Measurements from ENCODE around the gene NUDT5. TPM values are rescaled to one million over a fixed set of nuclear protein-coding genes. Genes with fewer than 3 reads are reported as not detected.
A peak's percentile ranks its signal among the peaks of the same experiment; 100 is the strongest.

The NUDT5 gene
- polyA plus RNA-seq = 98.9 to 125 TPM (median 100 TPM) in 3 replicates
- polyA plus RNA-seq (2011; ENCODE audit: low read depth) = 67.5 TPM
- polyA plus RNA-seq (2011; cell fraction: cytosol; rRNA removed) = 86.9 and 113 TPM in 2 replicates
- polyA plus RNA-seq (2011; cell fraction: nucleus; rRNA removed) = 83.7 and 101 TPM in 2 replicates
- polyA plus RNA-seq (2012; ENCODE audit: low replicate concordance) = 65.6 and 95.9 TPM in 2 replicates
- polyA minus RNA-seq = 31.8 to 76.7 TPM (median 61.6 TPM) in 3 replicates
- polyA minus RNA-seq (2011; cell fraction: cytosol; rRNA and poly(A)+ RNA removed) = 33.0 TPM
- 20.2 and 24.0 TPM in 2 replicates for polyA minus RNA-seq (2011; cell fraction: nucleus; rRNA and poly(A)+ RNA removed)

GRCh38 chr10:12195603-12196506 is at the start of gene NUDT5, which contains the start of gene CDC123:
Gene NUDT5, minus strand, starts transcription at chr10:12195891. Its CDS starts 9,600 bp downstream, at chr10:12186291.
Gene CDC123, plus strand, starts transcription at chr10:12196188. Its CDS starts 58 bp downstream, at chr10:12196246.
- Histone ChIP-seq H3K9ac (ENCODE audit: control insufficient read depth, extremely low read depth, insufficient read depth, low read length) (peak within 1 kb of the TSS; percentile 96), H3K4me1 (ENCODE audit: control insufficient read depth, extremely low read depth, insufficient read depth, low read length) (peaks cover 17% of the 10 kb centered on the region), H3K9me3 (ENCODE audit: control insufficient read depth, low read depth, low read length) (no peaks in the 10 kb centered on the region), H3K27ac (ENCODE audit: control insufficient read depth, insufficient read depth, low read length) (peak within 1 kb of the TSS; percentile 97), H3K4me2 (ENCODE audit: control insufficient read depth, extremely low read depth, insufficient read depth, low read depth, low read length) (peak within 1 kb of the TSS; percentile 87), H2AFZ (ENCODE audit: control insufficient read depth, low read length) (peak within 1 kb of the TSS; percentile 96), H3K79me2 (ENCODE audit: control insufficient read depth, insufficient read depth, low read length) (peaks cover 94% of the 10 kb centered on the region), H4K20me1 (ENCODE audit: control insufficient read depth, extremely low read depth, insufficient read depth, low read length) (no peaks in the 10 kb centered on the region), H3K36me3 (ENCODE audit: control insufficient read depth in 2 of 2, extremely low read depth in 1 of 2, insufficient read depth in 2 of 2, low read length in 2 of 2) (peaks cover 7 to 17% of the 10 kb centered on the region in 2 experiments), H3K4me3 (ENCODE audit: control insufficient read depth in 2 of 3, extremely low read depth in 1 of 3, insufficient read depth in 2 of 3, low read depth in 1 of 3, low read length in 3 of 3) (peak within 1 kb of the TSS; percentile 71 to 100 (median 89)), H3K9me1 (ENCODE audit: control insufficient read depth, extremely low read depth, insufficient read depth, low read length) (no peaks in the 10 kb centered on the region), H3K27me3 (ENCODE audit: control insufficient read depth, extremely low read depth, insufficient read depth, low read length) (no peaks in the 10 kb centered on the region)
- dilution Hi-C loops (cut with MboI; ENCODE audit: extremely low pct_ligation_motif_present, low sequenced_read_pairs) = no loop called here
- no peak for TF ChIP-seq EZH2 (IDR thresholded peaks at IDR 0.05; ENCODE audit: low read length)
- TF ChIP-seq CTCF (optimal IDR thresholded peaks at IDR 0.05 in 1 of 3, IDR thresholded peaks at IDR 0.05 in 1 of 3, conservative IDR thresholded peaks at IDR 0.05 in 1 of 3; ENCODE audit: extremely low read depth in 1 of 3, insufficient read depth in 2 of 3, low read length in 3 of 3) = peak in 1 of 3 experiments; percentile 12
- no peak for DNase-seq (ENCODE audit: low read depth, low spot score)
- peak; percentile 32 for FAIRE-seq

DNA sequence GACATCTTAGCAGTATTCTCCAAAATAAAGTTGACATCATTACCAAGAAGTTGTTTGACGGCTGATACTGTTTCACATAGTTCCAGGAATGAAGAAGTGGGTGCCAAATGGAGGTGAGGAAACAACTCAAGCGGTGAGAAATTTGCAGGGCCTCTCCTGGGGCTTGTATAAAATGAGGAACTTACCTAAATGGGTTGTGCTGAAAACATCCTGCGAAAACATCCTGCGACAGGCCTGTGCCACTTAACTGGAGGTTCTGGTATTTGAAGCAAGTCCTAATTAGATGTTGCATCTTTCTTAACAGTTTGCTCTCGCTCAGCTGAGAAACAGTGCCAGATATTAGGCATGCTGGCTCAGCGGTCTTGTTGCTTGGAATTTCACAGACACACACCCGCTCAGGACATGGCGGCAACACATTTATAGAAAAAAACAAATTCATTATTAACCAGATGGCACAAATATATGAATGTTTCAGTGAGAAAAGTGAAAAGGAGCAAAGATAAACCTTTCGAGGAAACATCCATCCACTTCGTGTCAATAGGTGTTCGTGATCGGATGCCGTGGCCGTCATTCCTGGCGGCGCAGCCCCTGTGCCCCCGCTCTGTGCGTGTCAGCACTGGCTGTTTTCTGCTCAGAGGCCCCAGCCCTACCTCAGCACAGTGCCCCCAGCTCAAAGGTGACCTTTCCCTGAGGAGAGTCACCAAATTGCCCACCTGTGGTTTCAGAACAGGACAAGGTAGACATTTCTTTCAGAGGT is 48.4 kb upstream of the NUDT5 start:
- no peak overlapping the region for H2AFZ ChIP-seq (ENCODE audit: control insufficient read depth, low read length)
- TF ChIP-seq EZH2 (IDR thresholded peaks at IDR 0.05; ENCODE audit: low read length) = no peak
- TF ChIP-seq CTCF (optimal IDR thresholded peaks at IDR 0.05 in 1 of 3, IDR thresholded peaks at IDR 0.05 in 1 of 3, conservative IDR thresholded peaks at IDR 0.05 in 1 of 3; ENCODE audit: extremely low read depth in 1 of 3, insufficient read depth in 2 of 3, low read length in 3 of 3) = no peak
- no peaks in the 10 kb centered on the region for H4K20me1 ChIP-seq (ENCODE audit: control insufficient read depth, extremely low read depth, insufficient read depth, low read length)
- no peak overlapping the region for H3K4me2 ChIP-seq (ENCODE audit: control insufficient read depth, extremely low read depth, insufficient read depth, low read depth, low read length)
- no peak for FAIRE-seq
- H3K4me3 ChIP-seq (ENCODE audit: control insufficient read depth in 2 of 3, extremely low read depth in 1 of 3, insufficient read depth in 2 of 3, low read depth in 1 of 3, low read length in 3 of 3) = no peak overlapping the region
- peaks cover 14% of the 10 kb centered on the region for H3K4me1 ChIP-seq (ENCODE audit: control insufficient read depth, extremely low read depth, insufficient read depth, low read length)
- no peaks in the 10 kb centered on the region for H3K27me3 ChIP-seq (ENCODE audit: control insufficient read depth, extremely low read depth, insufficient read depth, low read length)
- peaks cover 3% of the 10 kb centered on the region for H3K79me2 ChIP-seq (ENCODE audit: control insufficient read depth, insufficient read depth, low read length)
- no peak overlapping the region for H3K27ac ChIP-seq (ENCODE audit: control insufficient read depth, insufficient read depth, low read length)
- DNase-seq (ENCODE audit: low read depth, low spot score) = no peak
- H3K9me1 ChIP-seq (ENCODE audit: control insufficient read depth, extremely low read depth, insufficient read depth, low read length) = no peaks in the 10 kb centered on the region
- no peak overlapping the region for H3K9ac ChIP-seq (ENCODE audit: control insufficient read depth, extremely low read depth, insufficient read depth, low read length)
- peaks cover 12 to 17% of the 10 kb centered on the region in 2 experiments for H3K36me3 ChIP-seq (ENCODE audit: control insufficient read depth in 2 of 2, extremely low read depth in 1 of 2, insufficient read depth in 2 of 2, low read length in 2 of 2)
- H3K9me3 ChIP-seq (ENCODE audit: control insufficient read depth, low read depth, low read length) = no peaks in the 10 kb centered on the region
- dilution Hi-C loops (cut with MboI; ENCODE audit: extremely low pct_ligation_motif_present, low sequenced_read_pairs) = no loop called here
